GM12865 (cell line): ENCODE results near the gene AGBL4.

Experiments
- DNase-seq: peaks from one replicate; pipeline ENCODE4 v3.0.0; 2010; ENCODE audit warnings: low read depth
- H3K4me3 ChIP-seq: 2 replicates; pipeline ENCODE4 v1.5.1; 2011; ENCODE audit warnings: mild to moderate bottlenecking, low read depth, low read length, control low read depth
- CTCF ChIP-seq: IDR thresholded peaks from 2 replicates; pipeline ENCODE4 v1.5.1; 2011; ENCODE audit warnings: low read length, control low read depth, low read depth, inconsistent platforms; ENCODE audit not compliant: insufficient read depth; ENCODE audit errors: missing control alignments

AGBL4 gene

GRCh38 chr1:48848035-48848434, 1175.7 kb downstream of the AGBL4 start:
- no peak overlapping the region for H3K4me3 ChIP-seq
- peak; percentile 37 for DNase-seq
- no peak for TF ChIP-seq CTCF

- TF ChIP-seq CTCF: no peak
- DNase-seq: no peak
- H3K4me3 ChIP-seq: no peak overlapping the region
Observed at GRCh38 chr1:48846441-48846840, 1177.3 kb downstream of the AGBL4 start.

GRCh38 chr1:48844187-48844586, 1179.6 kb downstream of the AGBL4 start:
- no peak for DNase-seq
- no peak for TF ChIP-seq CTCF

DNA sequence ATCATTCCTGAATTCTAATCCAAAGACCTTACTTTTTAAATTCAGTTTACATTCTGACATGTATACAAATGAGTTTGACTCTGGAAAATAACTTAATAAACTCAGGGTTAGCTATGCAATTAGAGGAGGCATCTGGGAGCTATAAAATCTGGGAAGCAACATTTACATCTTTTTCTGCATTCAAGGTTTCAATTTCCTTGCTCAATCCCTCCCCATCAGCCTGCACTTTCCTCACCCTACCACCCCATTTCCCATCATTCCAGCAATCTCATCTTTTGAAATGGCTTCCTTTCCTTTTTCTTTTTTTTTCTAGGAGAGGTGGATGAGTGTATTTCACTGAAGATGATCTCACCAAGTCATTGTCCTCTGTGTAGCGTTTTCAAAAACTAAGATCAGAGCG, 1181.8 kb downstream of the AGBL4 start:
- no peak for DNase-seq
- TF ChIP-seq CTCF: no peak
- no peak overlapping the region for H3K4me3 ChIP-seq

More at GRCh38 chr1:48844187-48844586, 1179.6 kb downstream of the AGBL4 start:
- H3K4me3 ChIP-seq: no peak overlapping the region

GRCh38 chr1:48841461-48841860, 1182.3 kb downstream of the AGBL4 start:
- TF ChIP-seq CTCF: no peak
- H3K4me3 ChIP-seq: no peak overlapping the region
- DNase-seq: no peak

DNA sequence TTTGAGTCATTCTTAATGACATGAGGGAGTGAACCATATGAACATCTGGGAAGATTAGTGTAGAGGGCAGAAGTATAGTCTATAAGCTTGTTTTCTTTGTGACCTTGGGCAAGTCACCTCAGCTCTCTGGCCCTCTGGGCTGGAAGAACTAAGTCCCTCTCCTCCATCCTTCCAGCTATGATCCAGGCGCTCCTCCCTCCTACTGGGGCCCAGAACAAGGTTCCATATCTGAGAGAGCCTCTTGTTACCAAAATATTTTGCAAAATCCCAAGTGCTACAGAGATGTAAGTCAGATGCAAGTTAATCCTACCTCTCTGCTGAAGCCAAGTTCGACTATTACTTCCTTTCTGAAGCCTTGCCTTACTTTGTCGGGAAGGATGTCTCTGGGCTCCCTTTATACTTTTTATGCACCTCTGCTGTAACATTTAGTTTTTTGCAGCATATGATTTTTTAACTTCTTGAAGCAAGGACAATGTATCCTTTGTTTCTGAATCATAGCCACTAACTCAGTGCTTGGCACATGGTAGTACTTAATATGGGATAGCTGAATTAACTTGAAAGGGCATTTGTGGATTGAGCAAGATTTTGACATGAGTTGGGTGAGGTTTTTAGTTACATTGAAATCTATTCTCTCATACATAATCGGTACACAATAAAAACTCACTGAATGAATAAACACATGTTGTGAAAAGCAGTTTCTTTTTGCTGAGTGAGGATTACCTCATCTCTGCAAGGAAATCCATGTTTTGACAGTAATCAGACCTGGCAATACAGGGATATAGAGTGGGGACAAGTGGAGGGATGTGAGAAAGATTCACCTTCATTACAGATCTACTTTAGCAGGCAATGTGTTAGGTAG, 1192.4 kb downstream of the AGBL4 start:
- no peak overlapping the region for H3K4me3 ChIP-seq
- no peak for TF ChIP-seq CTCF
- no peak for DNase-seq

GRCh38 chr1:48830715-48831114, 1193.0 kb downstream of the AGBL4 start:
- no peak for TF ChIP-seq CTCF
- DNase-seq: no peak
- no peak overlapping the region for H3K4me3 ChIP-seq
